Fibroblast of villous mesenchyme (primary cell): ENCODE data around the gene RPTOR. TPM values are rescaled to one million over a fixed set of nuclear protein-coding genes. Genes with fewer than 3 reads are reported as not detected.
A peak's percentile ranks its signal among the peaks of the same experiment; 100 is the strongest.
"Not testable (repeated sequence)": the region's sequence is repeated elsewhere in the genome, so short reads cannot be mapped to it uniquely, and the experiment has no call there.

Experiments used
- DNase-seq: peaks from one replicate; pipeline ENCODE4 v3.0.0-alpha.2; 2010; ENCODE audit warnings: low read depth
- H3K4me3 ChIP-seq: 2 replicates; pipeline ENCODE4 v1.5.1; 2011; ENCODE audit warnings: low read depth, mild to moderate bottlenecking, low read length
- total RNA-seq: library from RNA; depleted of rRNA; stranded (reverse); fragments of >200 nt; gene quantifications from 2 replicates; pipeline ENCODE4 v1.2.3, GENCODE V29; 2012
- TF ChIP-seq, protein P1 (sequence below): IDR thresholded peaks from 2 replicates; pipeline ENCODE4 v1.5.1; 2012; ENCODE audit warnings: low read depth, mild to moderate bottlenecking, low read length; ENCODE audit not compliant: insufficient read depth

Gene RPTOR
- total RNA-seq, 1 donor = 35.8 TPM

DNA sequence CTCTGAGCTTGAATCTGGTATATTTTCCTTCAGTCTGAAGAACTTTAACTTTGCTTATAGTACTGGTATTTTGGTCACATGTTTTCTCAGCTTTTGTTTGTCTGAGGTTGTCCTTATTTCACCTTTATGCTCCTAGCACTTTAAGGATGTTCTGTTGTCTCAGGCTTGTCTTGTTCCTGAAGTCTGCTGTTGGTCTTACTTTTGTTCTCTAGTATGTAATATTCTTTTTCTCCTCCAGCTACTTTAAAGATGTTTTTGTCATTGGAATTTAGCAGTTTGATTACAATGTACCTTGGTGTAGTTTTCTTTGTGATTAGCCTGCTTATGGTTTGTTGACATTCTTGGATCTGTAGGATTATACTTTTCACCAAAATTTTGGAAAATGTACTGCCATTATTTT, 23.6 kb downstream of the RPTOR start:
- H3K4me3 ChIP-seq = no peak overlapping the region
- TF ChIP-seq, protein P1, sequence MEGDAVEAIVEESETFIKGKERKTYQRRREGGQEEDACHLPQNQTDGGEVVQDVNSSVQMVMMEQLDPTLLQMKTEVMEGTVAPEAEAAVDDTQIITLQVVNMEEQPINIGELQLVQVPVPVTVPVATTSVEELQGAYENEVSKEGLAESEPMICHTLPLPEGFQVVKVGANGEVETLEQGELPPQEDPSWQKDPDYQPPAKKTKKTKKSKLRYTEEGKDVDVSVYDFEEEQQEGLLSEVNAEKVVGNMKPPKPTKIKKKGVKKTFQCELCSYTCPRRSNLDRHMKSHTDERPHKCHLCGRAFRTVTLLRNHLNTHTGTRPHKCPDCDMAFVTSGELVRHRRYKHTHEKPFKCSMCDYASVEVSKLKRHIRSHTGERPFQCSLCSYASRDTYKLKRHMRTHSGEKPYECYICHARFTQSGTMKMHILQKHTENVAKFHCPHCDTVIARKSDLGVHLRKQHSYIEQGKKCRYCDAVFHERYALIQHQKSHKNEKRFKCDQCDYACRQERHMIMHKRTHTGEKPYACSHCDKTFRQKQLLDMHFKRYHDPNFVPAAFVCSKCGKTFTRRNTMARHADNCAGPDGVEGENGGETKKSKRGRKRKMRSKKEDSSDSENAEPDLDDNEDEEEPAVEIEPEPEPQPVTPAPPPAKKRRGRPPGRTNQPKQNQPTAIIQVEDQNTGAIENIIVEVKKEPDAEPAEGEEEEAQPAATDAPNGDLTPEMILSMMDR = no peak
- peak; percentile 26 for DNase-seq

DNA sequence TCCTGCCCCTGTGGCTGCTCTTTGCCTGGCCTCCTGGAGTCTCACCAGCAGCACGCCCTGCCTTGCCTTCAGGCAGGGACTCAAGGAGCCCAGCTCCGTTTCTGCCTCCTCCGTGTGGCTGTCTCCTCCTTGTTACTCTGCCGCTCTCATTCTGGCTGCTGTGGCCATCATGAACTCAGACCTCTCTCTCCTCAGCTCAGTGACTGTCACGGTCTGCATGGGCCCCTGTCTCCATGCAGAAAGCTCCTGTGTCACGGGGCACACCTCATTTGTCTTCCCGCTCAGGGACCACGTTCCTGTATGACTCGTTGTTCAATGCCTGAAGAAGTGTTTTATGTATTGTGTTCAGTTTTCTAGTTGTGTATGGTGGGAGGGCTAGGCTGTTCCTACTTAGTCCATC, 25.3 kb downstream of the RPTOR start:
- H3K4me3 ChIP-seq = no peak overlapping the region
- no peak for DNase-seq
- TF ChIP-seq, protein P1 = no peak

DNA sequence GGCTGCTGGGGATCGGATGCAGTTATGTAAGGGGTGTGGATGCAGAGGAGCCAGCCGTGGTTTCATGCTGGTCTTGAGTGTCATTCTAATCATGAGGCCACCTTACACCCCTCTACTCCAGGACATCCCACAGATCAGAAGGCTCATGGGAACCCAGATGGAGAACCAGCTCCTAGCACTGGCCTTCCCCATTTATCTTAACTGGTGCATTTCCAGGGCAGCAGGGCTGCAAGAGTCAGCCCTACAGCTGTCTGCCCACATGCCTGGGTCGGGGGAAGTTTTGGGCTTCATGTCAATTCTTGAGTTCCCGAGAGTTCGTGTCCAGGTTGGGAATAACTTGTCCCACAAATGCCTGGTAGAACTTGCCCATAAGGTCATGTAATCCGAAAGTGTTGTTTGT, 29.1 kb downstream of the RPTOR start:
- DNase-seq = no peak
- TF ChIP-seq, protein P1 = no peak
- no peak overlapping the region for H3K4me3 ChIP-seq

DNA sequence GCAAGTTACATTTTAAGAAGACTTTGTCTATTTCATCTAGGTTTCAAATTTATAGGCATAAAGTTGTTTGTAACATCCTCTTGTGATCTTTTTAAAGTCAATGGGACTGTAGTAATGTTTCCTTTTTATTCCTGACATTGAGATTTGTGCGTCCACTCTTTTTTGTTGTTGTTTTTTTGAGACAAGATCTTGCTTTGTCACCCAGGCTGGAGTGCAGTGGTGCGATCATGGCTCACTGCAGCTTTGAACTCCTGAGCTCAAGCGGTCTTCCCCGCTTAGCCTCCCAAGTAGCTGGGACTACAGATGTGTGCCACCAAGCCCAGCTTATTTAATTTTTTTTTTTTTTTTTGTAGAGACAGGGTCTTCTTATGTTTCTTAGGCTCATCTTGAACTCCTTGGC, 29.9 kb downstream of the RPTOR start:
- H3K4me3 ChIP-seq = no peak overlapping the region
- TF ChIP-seq, protein P1 = no peak
- no peak for DNase-seq

DNA sequence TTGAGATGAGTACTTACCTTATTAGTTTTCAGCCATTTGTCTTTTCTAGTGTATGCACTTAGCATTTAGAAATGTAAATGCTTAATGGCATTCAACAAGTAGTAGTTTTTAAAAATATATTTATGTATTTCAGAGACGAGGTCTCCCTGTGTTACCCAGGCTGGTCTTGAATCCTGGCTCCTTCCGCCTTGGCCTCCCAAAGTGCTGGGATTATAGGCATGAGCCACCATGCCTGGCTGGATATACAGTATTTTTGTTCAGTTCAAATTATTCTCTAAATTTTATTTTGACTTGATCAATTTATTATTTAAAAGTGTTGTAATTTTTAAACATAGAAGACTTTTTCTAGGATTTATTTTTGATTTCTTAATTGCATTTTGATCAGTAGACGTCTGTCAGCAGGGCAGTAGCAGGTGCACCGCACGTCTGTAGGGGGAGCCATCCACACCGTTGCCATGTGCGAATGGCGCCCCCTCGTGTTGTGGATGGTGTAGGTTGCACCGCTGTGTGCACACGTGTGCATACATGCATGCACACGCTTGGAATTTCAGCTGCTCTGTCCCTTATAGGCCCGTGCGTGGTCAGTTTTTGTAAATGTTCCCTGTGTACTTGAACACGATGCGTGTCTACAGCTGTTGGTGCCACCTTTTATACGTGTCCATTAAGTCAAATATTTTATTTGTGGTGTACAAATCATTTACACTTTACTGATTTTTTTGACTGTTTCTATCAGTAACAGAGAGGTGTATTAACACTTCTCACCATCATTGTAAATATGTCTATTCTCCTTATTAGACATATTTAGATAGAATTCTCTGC, 30.6 kb downstream of the RPTOR start:
- peak; percentile 89 for DNase-seq
- TF ChIP-seq, protein P1 = peak; percentile 100
- H3K4me3 ChIP-seq = no peak overlapping the region

DNA sequence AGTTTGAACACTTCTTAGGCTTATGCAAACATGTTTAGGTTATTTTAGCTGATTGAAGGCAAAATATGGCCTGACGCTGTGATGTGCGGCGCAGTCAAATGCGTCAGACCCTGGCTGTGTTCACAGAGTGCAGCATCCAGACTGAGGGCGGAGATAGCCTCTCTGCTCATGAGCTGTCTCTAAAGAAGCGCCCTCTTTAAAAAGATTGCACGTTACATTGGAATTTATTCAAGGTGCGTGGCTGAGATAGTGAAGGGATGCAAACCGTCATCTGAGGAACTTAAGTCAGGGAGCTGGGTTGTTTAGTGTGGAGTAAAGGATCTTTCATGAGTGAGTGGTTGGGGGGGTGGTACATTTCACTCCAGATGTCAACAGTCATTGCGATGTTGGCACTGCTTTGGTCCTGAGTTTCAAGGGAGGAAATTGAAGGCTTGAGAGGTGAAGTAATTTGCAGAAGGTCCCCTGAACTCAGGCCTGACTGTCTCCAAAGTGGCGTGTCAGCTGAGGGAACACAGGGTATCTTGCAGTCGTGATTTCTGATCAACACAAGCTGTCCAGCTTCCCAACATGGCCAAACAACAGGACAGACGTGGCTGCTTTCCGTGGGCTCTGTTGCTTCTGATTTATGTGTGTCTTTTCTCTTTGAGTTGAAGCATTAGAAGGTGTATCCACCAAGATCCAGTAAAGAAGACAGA, 33.4 kb downstream of the RPTOR start:
- no peak overlapping the region for H3K4me3 ChIP-seq
- TF ChIP-seq, protein P1 = no peak
- DNase-seq = no peak

DNA sequence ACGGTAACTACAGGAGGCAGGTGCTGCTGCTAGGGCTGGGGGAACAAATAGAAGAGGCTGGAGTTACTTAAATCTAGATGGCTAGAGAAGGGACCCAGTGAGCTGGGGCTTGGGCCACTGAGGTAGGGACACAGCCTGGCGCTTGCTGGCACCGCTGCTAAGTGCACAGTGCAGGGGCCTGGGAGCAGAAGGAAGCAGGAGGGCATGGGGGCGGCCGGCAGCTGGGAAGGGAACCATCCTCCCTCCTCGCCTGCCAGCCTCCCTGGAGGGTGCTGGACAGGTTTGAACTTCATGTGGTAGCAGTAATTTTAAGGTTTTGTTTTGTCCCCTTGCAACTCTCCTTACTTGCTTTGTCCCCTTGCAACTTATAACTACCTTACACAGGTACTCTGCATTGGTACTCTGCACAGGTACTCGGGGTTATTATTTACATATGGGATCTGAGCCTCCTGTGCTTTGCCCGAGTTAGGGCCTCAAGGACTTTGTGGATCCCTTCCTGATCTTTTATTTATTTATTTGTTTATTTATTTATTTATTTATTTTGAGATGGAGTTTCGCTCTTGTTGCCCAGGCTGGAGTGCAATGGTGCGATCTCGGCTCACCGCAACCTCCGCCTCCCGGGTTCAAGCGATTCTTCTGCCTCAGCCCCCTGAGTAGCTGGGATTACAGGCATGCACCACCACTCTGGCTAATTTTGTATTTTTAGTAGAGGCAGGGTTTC, 34.2 kb downstream of the RPTOR start:
- H3K4me3 ChIP-seq, DNase-seq: not testable (repeated sequence)
